ENCODE data around the gene LHX1. TPM values are rescaled to one million over a fixed set of nuclear protein-coding genes. Genes with fewer than 3 reads are reported as not detected.

LHX1 gene
- total and polyA plus RNA-seq, 9 of the 15 experiments (the other 6 are each of a cell fraction or from before 2014, with no cell fraction given), result 0.05 to 0.64 (median 0.07) TPM; not detected in 6

DNA sequence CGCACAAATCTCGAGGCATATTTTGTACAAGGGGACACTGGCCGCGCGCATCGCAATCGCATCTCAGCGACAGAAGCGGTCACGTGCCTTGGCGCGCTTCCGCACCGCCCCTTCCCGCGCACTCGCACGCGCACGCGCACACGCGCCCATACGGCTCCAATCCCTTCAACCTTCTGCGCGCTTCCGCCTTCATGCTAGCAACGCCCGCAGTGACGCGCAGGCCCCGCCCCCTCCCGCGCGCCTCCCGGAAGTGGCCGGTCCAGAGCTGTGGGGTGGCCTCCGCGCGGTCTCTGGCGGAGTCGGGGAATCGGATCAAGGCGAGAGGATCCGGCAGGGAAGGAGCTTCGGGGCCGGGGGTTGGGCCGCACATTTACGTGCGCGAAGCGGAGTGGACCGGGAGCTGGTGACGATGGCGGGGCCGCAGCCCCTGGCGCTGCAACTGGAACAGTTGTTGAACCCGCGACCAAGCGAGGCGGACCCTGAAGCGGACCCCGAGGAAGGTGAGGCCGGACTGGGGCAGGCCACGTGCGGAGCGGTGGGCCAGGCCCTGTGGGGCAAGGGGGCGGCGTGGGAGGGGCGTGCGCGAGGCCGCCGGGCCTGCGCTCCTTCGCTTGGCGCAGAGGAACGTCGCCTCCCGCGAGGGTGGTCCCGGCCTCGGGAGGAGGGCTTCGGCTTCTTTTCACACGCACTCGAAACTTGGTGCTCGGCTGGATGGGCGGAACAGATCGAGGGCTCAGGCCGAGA, 11.6 kb downstream of the LHX1 start, which contains the start of gene AATF (continued):
- 0 out of 2 replicates have a peak, but pooled peaks have one; percentile 22 for TF ChIP-seq SIN3B (IDR thresholded peaks at IDR 0.05; ENCODE audit: low read depth)
- no peak for TF ChIP-seq ZNF586 (CRISPR knock-in tag; conservative IDR thresholded peaks at IDR 0.05)
- TF ChIP-seq NR2C1 (IDR thresholded peaks at IDR 0.05), result no peak
- no peak for TF ChIP-seq NR2C1 (tag; IDR thresholded peaks at IDR 0.05)
- no peak for TF ChIP-seq CHCHD3 (CRISPR knock-in tag; IDR thresholded peaks at IDR 0.05)
- TF ChIP-seq, protein P1, sequence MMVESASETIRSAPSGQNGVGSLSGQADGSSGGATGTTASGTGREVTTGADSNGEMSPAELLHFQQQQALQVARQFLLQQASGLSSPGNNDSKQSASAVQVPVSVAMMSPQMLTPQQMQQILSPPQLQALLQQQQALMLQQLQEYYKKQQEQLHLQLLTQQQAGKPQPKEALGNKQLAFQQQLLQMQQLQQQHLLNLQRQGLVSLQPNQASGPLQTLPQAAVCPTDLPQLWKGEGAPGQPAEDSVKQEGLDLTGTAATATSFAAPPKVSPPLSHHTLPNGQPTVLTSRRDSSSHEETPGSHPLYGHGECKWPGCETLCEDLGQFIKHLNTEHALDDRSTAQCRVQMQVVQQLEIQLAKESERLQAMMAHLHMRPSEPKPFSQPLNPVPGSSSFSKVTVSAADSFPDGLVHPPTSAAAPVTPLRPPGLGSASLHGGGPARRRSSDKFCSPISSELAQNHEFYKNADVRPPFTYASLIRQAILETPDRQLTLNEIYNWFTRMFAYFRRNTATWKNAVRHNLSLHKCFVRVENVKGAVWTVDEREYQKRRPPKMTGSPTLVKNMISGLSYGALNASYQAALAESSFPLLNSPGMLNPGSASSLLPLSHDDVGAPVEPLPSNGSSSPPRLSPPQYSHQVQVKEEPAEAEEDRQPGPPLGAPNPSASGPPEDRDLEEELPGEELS (CRISPR knock-in tag; IDR thresholded peaks at IDR 0.05; ENCODE audit: borderline replicate concordance), result no peak
- TF ChIP-seq TAF15 (IDR thresholded peaks at IDR 0.05; ENCODE audit: low read depth, low read length), result no peak
- peak; percentile 97 for TF ChIP-seq E2F3 (CRISPR knock-in tag; IDR thresholded peaks at IDR 0.05)
- no peak for TF ChIP-seq ZNF561 (CRISPR knock-in tag; conservative IDR thresholded peaks at IDR 0.05)
- peak; percentile 99 for TF ChIP-seq RBFOX2 (IDR thresholded peaks at IDR 0.05; ENCODE audit: low read depth, low read length)
- TF ChIP-seq SMARCA5 (IDR thresholded peaks at IDR 0.05), result no peak
- no peak for TF ChIP-seq MCM3 (IDR thresholded peaks at IDR 0.05)
- no peak for TF ChIP-seq ETS2 (tag; IDR thresholded peaks at IDR 0.05; ENCODE audit: borderline replicate concordance, poor library complexity, severe bottlenecking)
- peak; percentile 53 for TF ChIP-seq RBM22 (IDR thresholded peaks at IDR 0.05; ENCODE audit: low read depth, low read length, poor library complexity, severe bottlenecking)
- TF ChIP-seq, protein P2, sequence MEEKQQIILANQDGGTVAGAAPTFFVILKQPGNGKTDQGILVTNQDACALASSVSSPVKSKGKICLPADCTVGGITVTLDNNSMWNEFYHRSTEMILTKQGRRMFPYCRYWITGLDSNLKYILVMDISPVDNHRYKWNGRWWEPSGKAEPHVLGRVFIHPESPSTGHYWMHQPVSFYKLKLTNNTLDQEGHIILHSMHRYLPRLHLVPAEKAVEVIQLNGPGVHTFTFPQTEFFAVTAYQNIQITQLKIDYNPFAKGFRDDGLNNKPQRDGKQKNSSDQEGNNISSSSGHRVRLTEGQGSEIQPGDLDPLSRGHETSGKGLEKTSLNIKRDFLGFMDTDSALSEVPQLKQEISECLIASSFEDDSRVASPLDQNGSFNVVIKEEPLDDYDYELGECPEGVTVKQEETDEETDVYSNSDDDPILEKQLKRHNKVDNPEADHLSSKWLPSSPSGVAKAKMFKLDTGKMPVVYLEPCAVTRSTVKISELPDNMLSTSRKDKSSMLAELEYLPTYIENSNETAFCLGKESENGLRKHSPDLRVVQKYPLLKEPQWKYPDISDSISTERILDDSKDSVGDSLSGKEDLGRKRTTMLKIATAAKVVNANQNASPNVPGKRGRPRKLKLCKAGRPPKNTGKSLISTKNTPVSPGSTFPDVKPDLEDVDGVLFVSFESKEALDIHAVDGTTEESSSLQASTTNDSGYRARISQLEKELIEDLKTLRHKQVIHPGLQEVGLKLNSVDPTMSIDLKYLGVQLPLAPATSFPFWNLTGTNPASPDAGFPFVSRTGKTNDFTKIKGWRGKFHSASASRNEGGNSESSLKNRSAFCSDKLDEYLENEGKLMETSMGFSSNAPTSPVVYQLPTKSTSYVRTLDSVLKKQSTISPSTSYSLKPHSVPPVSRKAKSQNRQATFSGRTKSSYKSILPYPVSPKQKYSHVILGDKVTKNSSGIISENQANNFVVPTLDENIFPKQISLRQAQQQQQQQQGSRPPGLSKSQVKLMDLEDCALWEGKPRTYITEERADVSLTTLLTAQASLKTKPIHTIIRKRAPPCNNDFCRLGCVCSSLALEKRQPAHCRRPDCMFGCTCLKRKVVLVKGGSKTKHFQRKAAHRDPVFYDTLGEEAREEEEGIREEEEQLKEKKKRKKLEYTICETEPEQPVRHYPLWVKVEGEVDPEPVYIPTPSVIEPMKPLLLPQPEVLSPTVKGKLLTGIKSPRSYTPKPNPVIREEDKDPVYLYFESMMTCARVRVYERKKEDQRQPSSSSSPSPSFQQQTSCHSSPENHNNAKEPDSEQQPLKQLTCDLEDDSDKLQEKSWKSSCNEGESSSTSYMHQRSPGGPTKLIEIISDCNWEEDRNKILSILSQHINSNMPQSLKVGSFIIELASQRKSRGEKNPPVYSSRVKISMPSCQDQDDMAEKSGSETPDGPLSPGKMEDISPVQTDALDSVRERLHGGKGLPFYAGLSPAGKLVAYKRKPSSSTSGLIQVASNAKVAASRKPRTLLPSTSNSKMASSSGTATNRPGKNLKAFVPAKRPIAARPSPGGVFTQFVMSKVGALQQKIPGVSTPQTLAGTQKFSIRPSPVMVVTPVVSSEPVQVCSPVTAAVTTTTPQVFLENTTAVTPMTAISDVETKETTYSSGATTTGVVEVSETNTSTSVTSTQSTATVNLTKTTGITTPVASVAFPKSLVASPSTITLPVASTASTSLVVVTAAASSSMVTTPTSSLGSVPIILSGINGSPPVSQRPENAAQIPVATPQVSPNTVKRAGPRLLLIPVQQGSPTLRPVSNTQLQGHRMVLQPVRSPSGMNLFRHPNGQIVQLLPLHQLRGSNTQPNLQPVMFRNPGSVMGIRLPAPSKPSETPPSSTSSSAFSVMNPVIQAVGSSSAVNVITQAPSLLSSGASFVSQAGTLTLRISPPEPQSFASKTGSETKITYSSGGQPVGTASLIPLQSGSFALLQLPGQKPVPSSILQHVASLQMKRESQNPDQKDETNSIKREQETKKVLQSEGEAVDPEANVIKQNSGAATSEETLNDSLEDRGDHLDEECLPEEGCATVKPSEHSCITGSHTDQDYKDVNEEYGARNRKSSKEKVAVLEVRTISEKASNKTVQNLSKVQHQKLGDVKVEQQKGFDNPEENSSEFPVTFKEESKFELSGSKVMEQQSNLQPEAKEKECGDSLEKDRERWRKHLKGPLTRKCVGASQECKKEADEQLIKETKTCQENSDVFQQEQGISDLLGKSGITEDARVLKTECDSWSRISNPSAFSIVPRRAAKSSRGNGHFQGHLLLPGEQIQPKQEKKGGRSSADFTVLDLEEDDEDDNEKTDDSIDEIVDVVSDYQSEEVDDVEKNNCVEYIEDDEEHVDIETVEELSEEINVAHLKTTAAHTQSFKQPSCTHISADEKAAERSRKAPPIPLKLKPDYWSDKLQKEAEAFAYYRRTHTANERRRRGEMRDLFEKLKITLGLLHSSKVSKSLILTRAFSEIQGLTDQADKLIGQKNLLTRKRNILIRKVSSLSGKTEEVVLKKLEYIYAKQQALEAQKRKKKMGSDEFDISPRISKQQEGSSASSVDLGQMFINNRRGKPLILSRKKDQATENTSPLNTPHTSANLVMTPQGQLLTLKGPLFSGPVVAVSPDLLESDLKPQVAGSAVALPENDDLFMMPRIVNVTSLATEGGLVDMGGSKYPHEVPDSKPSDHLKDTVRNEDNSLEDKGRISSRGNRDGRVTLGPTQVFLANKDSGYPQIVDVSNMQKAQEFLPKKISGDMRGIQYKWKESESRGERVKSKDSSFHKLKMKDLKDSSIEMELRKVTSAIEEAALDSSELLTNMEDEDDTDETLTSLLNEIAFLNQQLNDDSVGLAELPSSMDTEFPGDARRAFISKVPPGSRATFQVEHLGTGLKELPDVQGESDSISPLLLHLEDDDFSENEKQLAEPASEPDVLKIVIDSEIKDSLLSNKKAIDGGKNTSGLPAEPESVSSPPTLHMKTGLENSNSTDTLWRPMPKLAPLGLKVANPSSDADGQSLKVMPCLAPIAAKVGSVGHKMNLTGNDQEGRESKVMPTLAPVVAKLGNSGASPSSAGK (IDR thresholded peaks at IDR 0.05), result peak; percentile 100
